Activated CD4-positive, alpha-beta T cell treated with anti-CD3 and anti-CD28 coated beads for 24 hours (primary cell): ENCODE measurements around the gene CASKIN1.
"Not testable (repeated sequence)": the region's sequence is repeated elsewhere in the genome, so short reads cannot be mapped to it uniquely, and the experiment has no call there.

Experiments
- DNase-seq, 2 donors: peaks; one replicate each; pipeline ENCODE4 v3.0.0-alpha.2; 2020; ENCODE audit warnings: low read depth in 2 of 2

Gene CASKIN1, protein sequence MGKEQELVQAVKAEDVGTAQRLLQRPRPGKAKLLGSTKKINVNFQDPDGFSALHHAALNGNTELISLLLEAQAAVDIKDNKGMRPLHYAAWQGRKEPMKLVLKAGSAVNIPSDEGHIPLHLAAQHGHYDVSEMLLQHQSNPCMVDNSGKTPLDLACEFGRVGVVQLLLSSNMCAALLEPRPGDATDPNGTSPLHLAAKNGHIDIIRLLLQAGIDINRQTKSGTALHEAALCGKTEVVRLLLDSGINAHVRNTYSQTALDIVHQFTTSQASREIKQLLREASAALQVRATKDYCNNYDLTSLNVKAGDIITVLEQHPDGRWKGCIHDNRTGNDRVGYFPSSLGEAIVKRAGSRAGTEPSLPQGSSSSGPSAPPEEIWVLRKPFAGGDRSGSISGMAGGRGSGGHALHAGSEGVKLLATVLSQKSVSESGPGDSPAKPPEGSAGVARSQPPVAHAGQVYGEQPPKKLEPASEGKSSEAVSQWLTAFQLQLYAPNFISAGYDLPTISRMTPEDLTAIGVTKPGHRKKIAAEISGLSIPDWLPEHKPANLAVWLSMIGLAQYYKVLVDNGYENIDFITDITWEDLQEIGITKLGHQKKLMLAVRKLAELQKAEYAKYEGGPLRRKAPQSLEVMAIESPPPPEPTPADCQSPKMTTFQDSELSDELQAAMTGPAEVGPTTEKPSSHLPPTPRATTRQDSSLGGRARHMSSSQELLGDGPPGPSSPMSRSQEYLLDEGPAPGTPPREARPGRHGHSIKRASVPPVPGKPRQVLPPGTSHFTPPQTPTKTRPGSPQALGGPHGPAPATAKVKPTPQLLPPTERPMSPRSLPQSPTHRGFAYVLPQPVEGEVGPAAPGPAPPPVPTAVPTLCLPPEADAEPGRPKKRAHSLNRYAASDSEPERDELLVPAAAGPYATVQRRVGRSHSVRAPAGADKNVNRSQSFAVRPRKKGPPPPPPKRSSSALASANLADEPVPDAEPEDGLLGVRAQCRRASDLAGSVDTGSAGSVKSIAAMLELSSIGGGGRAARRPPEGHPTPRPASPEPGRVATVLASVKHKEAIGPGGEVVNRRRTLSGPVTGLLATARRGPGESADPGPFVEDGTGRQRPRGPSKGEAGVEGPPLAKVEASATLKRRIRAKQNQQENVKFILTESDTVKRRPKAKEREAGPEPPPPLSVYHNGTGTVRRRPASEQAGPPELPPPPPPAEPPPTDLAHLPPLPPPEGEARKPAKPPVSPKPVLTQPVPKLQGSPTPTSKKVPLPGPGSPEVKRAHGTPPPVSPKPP (N-terminal part only)

DNA sequence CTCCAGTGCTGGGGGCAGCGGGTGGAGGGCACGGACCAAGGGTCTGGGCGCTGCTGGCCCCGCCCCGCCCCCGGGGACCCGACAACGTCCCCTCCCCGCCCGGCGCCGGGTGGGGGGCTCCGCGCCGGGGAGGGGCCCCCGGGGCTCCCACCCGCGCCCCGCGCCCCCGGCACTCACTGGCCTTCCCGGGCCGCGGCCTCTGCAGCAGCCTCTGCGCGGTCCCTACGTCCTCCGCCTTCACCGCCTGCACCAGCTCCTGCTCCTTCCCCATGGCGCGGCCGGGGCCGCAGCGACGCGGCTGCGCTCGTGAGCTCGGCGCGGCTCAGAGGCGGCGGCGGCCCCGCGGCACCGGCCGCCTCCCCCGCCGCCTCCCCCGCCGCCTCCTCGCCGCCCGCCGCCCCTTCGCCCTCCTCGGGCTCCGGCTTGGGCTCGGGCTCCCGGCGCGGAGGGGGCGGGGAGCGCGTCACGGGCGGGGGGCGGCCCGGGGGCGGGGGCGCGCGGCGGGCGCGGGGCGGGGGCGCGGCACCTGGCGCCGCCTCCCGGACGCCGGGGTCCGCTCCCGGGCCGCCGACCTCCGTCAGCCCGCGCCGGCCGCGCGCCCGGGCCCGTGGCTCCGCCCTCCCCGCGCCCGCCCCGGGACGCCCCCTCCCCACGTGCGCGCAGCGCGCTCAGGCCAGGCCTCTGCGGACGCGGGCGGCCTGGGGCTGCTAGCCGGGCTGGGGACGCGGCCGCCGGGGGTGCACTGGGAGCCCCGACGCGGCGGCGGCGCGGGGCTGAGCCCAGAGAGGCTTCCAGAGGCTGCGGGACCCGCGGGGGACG is at the start of gene CASKIN1:
TSS of gene CASKIN1 (minus strand) at position 444 of the 819 bp plus-strand sequence. CDS start at position 271, 173 bp downstream.
- DNase-seq = no peak

- no peak for DNase-seq
Measured at GRCh38 chr16:2244926-2245795, 48.8 kb upstream of the CASKIN1 start.

GRCh38 chr16:2244301-2244700 is 47.9 kb upstream of the CASKIN1 start:
- no peak for DNase-seq

DNA sequence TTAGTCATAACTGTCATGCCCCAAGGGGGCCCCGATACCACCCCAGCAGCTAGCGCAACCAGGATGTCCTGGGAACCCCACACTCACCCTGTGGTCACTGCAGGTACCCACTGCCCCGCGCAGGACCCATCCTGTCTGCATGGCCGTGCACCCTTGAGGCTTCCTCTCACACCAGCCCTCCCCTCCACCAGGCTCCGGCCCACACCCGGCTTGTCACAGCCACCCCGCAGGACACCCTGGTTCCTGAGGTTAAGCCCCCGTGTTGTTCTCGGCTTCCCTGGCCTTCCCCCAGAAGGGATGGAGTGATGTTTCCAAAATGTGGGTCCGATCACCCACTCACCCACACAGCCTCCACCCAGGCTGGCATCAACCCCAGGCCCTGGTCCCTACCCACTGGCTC is 47.4 kb upstream of the CASKIN1 start:
- DNase-seq = no peak

DNA sequence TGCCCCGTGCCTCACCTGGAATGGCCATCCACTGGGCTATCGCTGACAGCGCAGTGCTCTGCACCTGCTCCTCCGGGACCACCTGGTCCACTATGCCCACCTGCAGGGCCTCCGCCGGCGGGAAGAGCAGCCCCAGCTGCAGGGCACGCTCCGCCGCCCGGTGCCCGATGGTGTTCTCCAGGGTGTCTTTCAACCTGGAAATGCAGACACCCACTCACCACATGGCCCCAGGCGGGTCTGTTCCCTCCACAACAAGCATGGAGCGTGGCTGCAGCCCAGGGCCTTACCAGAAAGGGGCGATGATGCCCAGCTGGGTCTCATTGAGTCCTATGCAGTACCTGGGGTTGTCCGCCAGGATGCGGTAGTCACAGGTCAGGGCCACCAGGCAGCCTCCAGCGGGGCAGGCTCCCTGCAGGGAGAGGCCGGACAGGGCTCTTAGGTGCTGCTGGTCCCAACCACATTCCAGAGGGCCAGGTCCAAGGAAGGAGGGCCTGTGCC is 46.7 kb upstream of the CASKIN1 start:
- DNase-seq = no peak

DNA sequence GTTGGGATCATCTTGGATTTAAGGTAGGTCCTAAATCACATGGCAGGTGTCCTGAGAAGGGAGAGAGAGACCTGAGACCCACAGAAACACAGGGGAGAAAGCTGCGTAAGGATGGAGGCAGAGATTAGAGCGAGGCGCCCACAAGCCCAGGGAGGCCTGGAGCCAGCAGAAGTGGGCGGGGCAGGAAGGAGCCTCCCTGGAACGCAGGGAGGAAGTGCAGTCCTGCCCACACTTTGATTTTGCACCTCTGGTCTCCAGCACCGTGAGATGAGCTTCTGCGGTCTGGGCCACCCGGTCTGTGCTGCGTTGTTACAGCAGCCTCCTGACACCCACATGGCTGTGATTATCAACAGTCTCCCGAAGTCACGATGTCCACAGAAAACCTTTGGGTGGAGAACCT is 46.2 kb upstream of the CASKIN1 start:
- DNase-seq = no peak

- not testable (repeated sequence) for DNase-seq
Measured at GRCh38 chr16:2240331-2240730, 43.9 kb upstream of the CASKIN1 start.

- DNase-seq = no peak
Measured at GRCh38 chr16:2238838-2239675, 42.7 kb upstream of the CASKIN1 start.

DNA sequence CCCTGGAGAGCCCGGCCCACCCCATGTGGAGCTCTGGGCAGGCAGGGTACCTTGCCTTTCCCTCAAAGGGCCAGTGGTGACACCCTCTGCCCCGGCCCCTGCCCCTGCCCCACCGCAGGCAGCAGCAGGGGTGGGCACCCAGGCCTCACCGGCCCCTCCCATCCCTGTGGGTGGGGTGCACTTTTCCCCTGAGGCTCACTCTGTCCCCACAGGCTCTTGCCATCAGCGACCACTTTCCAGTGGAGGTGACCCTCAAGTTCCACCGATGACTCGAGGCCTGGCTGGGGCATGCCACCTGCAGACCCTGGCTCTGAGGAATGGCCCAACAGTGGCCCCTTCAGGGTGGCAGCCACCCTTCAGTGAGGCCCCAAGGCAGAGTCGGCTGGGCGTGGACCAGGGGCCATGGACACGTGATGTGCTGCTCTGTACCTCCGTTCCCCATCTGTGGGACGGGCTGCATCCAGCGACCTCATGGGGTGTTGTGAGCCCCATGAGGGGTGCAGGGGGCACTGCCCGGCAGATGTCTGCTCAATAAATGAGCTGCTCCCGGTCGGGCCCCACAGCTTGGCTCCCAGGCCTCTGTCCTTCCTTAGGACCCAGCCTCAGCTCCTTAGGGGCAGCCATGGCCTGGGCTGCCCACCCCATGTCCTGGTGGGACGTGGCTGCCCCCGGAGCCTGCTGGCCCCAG is 41.9 kb upstream of the CASKIN1 start:
- no peak for DNase-seq

DNA sequence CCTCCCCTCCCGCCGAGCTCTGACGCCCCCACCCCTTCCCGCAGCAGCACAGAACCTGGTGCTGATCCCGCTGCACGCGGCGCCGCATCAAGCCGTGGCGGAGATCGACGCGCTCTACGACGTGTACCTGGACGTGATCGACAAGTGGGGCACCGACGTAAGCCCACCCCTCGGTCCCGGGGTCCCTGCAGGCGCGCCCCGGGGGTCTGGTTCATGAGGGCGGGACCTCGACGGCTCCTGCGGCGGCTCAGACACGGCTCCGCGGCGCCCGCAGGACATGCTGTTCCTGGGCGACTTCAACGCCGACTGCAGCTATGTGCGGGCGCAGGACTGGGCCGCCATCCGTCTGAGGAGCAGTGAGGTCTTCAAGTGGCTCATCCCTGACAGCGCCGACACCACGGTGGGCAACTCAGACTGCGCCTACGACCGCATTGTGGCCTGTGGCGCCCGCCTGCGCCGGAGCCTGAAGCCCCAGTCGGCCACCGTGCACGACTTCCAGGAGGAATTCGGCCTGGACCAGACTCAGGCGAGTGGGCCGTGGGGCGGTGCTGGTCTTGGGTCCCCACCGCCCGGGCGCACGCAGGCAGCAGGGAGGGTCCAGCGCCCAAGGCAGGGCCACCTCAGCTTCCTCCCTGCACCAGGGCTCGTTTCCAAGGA is 41.2 kb upstream of the CASKIN1 start:
- no peak for DNase-seq

DNA sequence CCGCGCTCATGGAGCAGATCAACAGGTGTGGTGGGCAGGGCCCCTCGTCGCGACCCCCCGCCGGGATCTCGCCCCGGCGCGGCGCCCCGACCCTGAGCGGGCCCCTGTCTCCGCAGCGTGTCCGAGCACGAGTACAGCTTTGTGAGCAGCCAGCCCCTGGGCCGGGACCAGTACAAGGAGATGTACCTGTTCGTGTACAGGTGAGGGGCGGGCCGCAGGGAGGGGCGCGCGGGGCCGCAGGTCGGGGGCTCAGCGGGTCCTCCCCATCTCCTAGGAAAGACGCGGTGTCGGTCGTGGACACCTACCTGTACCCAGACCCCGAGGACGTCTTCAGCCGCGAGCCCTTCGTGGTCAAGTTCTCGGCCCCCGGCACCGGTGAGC is 40.7 kb upstream of the CASKIN1 start:
- DNase-seq = no peak

DNA sequence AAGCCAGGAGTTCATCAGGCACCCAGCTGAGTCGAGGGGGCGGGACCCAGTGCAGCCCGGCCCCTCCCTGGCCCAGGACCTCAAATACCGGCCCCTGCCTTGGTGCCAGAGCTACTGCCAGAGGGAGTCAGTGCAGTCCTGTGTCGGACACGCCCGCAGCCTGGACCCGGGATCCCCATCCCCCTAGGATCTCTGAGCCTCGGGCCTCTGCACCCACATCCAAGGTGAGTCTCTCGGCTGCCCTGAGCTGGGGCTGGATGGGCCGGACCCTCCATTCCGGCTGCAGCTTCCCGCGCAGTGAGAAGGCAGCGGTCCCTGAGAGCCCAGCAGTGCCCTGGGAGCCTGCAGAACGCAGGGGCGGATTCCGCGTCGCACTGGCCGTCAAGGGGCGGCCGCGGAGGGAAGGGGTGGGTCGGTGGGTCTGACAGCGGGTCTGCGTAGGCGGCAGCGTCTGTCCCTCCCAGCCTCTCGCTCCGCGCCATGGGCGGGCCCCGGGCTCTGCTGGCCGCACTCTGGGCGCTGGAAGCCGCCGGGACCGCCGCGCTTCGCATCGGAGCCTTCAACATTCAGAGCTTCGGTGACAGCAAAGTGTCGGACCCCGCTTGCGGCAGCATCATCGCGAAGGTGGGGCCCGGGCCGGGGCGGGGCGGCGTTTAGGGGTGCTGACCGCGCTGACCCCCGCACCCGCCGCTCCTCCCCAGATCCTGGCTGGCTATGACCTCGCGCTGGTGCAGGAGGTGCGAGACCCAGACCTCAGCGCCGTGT is 40.1 kb upstream of the CASKIN1 start, which contains the start of gene DNASE1L2:
TSS of gene DNASE1L2 (plus strand) at position 108 of the 765 bp plus-strand sequence. CDS start at position 481, 373 bp downstream.
- no peak for DNase-seq

GRCh38 chr16:2235695-2236336 is 39.4 kb upstream of the CASKIN1 start:
- no peak for DNase-seq

- no peak for DNase-seq
Measured at GRCh38 chr16:2235234-2235651, 38.8 kb upstream of the CASKIN1 start.

DNA sequence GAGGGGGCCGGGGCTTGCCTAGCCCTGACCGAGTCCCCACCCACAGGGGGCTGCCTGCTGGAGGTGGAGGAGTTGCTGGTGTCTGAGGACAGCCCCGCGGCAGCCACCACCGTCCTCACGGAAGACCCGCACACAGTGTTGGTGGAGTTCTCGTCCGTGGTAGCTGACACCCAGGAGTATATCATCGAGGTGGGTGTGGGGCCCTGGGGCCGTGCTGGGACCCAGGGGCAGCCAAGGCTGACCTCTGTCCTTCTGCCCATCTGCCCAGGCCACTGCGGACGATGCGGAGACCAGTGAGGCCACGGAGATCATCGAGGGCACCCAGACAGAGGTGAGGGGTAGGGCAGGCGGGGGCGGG is 38.4 kb upstream of the CASKIN1 start:
- no peak for DNase-seq
